DOHH2 (cell line): ENCODE results near the gene ECEL1.

ENCODE experiments used
- H3F3A ChIP-seq: fragments of 200-600 bp; sonication (generic), shearing (Covaris generic); 2 replicates; pipeline ENCODE4 v1.6.0; 2016; ENCODE audit warnings: antibody characterized with exemption, mild to moderate bottlenecking; ENCODE audit not compliant: control insufficient read depth, insufficient read depth
- H3K27ac ChIP-seq: fragments of 200-600 bp; sonication (generic); 2 replicates; pipeline ENCODE4 v1.5.1; 2014; ENCODE audit warnings: low read depth, mild to moderate bottlenecking, low read length, moderate library complexity
- H3K27me3 ChIP-seq: fragments of 200-600 bp; sonication (generic); 2 replicates; pipeline ENCODE4 v1.6.1; 2014; ENCODE audit warnings: mild to moderate bottlenecking, low read length, mixed read lengths; ENCODE audit not compliant: control insufficient read depth
- H3K36me3 ChIP-seq: fragments of 200-600 bp; sonication (generic); 2 replicates; pipeline ENCODE4 v1.6.1; 2014; ENCODE audit warnings: mild to moderate bottlenecking, low read length, moderate library complexity, mixed read lengths; ENCODE audit not compliant: control insufficient read depth
- H3K4me1 ChIP-seq: fragments of 200-600 bp; sonication (generic); 2 replicates; pipeline ENCODE4 v1.6.1; 2014; ENCODE audit warnings: mild to moderate bottlenecking, low read length, mixed read lengths; ENCODE audit not compliant: control insufficient read depth
- H3K4me2 ChIP-seq: fragments of 200-600 bp; sonication (generic); 2 replicates; pipeline ENCODE4 v1.6.0; 2014; ENCODE audit warnings: mild to moderate bottlenecking, low read length, moderate library complexity
- H3K4me3 ChIP-seq: fragments of 200-600 bp; sonication (generic); 2 replicates; pipeline ENCODE4 v1.5.1; 2014; ENCODE audit warnings: mild to moderate bottlenecking, low read length, mixed read lengths
- H3K79me2 ChIP-seq: fragments of 200-600 bp; sonication (generic); 2 replicates; pipeline ENCODE4 v1.6.1; 2014; ENCODE audit warnings: mild to moderate bottlenecking, low read length, mixed read lengths; ENCODE audit not compliant: control insufficient read depth
- H3K9me2 ChIP-seq: fragments of 200-600 bp; sonication (generic); replicated peaks from 2 replicates; pipeline ENCODE4 v1.6.1; 2014; ENCODE audit warnings: mild to moderate bottlenecking, low read length, mixed read lengths; ENCODE audit not compliant: control insufficient read depth
- H3K9me3 ChIP-seq: fragments of 200-600 bp; sonication (generic); 2 replicates; pipeline ENCODE4 v1.6.1; 2014; ENCODE audit warnings: antibody characterized with exemption, low read length, mixed read lengths; ENCODE audit not compliant: control insufficient read depth, insufficient read depth
- H4K20me1 ChIP-seq: fragments of 200-600 bp; sonication (generic); 2 replicates; pipeline ENCODE4 v1.6.0; 2014; ENCODE audit warnings: low read depth, mild to moderate bottlenecking, antibody characterized with exemption, low read length, moderate library complexity; ENCODE audit not compliant: control insufficient read depth, insufficient read depth
- CTCF ChIP-seq: fragments of 200-600 bp; sonication (generic); IDR thresholded peaks from one replicate; pipeline ENCODE4 v1.5.1; 2014; ENCODE audit warnings: antibody characterized with exemption, mild to moderate bottlenecking, low read depth, low read length; ENCODE audit not compliant: poor library complexity, severe bottlenecking
- EZH2phosphoT487 ChIP-seq: fragments of 200-600 bp; sonication (generic); IDR thresholded peaks from 2 replicates; pipeline ENCODE4 v1.6.1; 2017; ENCODE audit warnings: borderline replicate concordance, mild to moderate bottlenecking, antibody characterized with exemption, low read length, moderate library complexity, mixed read lengths

ECEL1 gene

GRCh38 chr2:232506709-232507108 is 19.1 kb upstream of the ECEL1 start:
- Histone ChIP-seq H3F3A (no peaks in the 10 kb centered on the region), H3K79me2 (no peaks in the 10 kb centered on the region), H3K27ac (no peak overlapping the region), H4K20me1 (no peaks in the 10 kb centered on the region), H3K9me3 (no peaks in the 10 kb centered on the region), H3K4me1 (no peaks in the 10 kb centered on the region), H3K36me3 (no peaks in the 10 kb centered on the region), H3K4me3 (no peak overlapping the region), H3K27me3 (peaks cover 28% of the 10 kb centered on the region), H3K4me2 (no peak overlapping the region), H3K9me2 (no peaks in the 10 kb centered on the region)
- TF ChIP-seq CTCF (no peak), EZH2phosphoT487 (no peak)

GRCh38 chr2:232505856-232506255 is 18.2 kb upstream of the ECEL1 start:
- H3K27ac ChIP-seq: no peak overlapping the region
- H3K27me3 ChIP-seq: peaks cover 28% of the 10 kb centered on the region
- H3K4me3 ChIP-seq: no peak overlapping the region
- H3K79me2 ChIP-seq: no peaks in the 10 kb centered on the region
- no peaks in the 10 kb centered on the region for H3K4me1 ChIP-seq
- H3K4me2 ChIP-seq: no peak overlapping the region
- no peaks in the 10 kb centered on the region for H3F3A ChIP-seq
- H3K9me3 ChIP-seq: no peaks in the 10 kb centered on the region
- H3K9me2 ChIP-seq: no peaks in the 10 kb centered on the region
- H3K36me3 ChIP-seq: no peaks in the 10 kb centered on the region
- TF ChIP-seq EZH2phosphoT487 (no peak), CTCF (no peak)
- no peaks in the 10 kb centered on the region for H4K20me1 ChIP-seq

GRCh38 chr2:232504438-232504837 is 16.8 kb upstream of the ECEL1 start:
- H4K20me1 ChIP-seq: no peaks in the 10 kb centered on the region
- H3K4me3 ChIP-seq: no peak overlapping the region
- no peaks in the 10 kb centered on the region for H3K79me2 ChIP-seq
- TF ChIP-seq EZH2phosphoT487 (no peak), CTCF (no peak)
- peaks cover 28% of the 10 kb centered on the region for H3K27me3 ChIP-seq
- H3K4me1 ChIP-seq: no peaks in the 10 kb centered on the region
- no peak overlapping the region for H3K27ac ChIP-seq
- H3F3A ChIP-seq: no peaks in the 10 kb centered on the region
- H3K36me3 ChIP-seq: no peaks in the 10 kb centered on the region
- H3K9me3 ChIP-seq: no peaks in the 10 kb centered on the region
- H3K4me2 ChIP-seq: no peak overlapping the region
- H3K9me2 ChIP-seq: no peaks in the 10 kb centered on the region

GRCh38 chr2:232503809-232504323 is 16.2 kb upstream of the ECEL1 start:
- TF ChIP-seq CTCF (no peak), EZH2phosphoT487 (no peak)

More at GRCh38 chr2:232503809-232504323, 16.2 kb upstream of the ECEL1 start:
- H3K27me3 ChIP-seq: peaks cover 28% of the 10 kb centered on the region
- H3K36me3 ChIP-seq: no peaks in the 10 kb centered on the region
- no peaks in the 10 kb centered on the region for H3K9me2 ChIP-seq
- H4K20me1 ChIP-seq: no peaks in the 10 kb centered on the region
- no peaks in the 10 kb centered on the region for H3K9me3 ChIP-seq
- no peaks in the 10 kb centered on the region for H3K4me1 ChIP-seq
- H3K79me2 ChIP-seq: no peaks in the 10 kb centered on the region
- H3K4me3 ChIP-seq: no peak overlapping the region
- H3F3A ChIP-seq: no peaks in the 10 kb centered on the region
- no peak overlapping the region for H3K27ac ChIP-seq
- no peak overlapping the region for H3K4me2 ChIP-seq
